DMS53 treated with DMSO at 0.1 percent for 48 hours (cell line): ENCODE results near the gene CCDC159.
A peak's percentile ranks its signal among the peaks of the same experiment; 100 is the strongest.
"Not testable (repeated sequence)": the region's sequence is repeated elsewhere in the genome, so short reads cannot be mapped to it uniquely, and the experiment has no call there.

Experiments used
- DNase-seq: peaks from one replicate; lab custom pipeline; 2025; ENCODE audit not compliant: unreplicated experiment; lab: John Stamatoyannopoulos, UW

Gene CCDC159

GRCh38 chr19:11364296-11364904 lies 18.1 kb downstream of the CCDC159 start:
- DNase-seq: no peak

GRCh38 chr19:11364935-11365334 lies 18.6 kb downstream of the CCDC159 start:
- DNase-seq: no peak

GRCh38 chr19:11365557-11366117 lies 19.3 kb downstream of the CCDC159 start:
- no peak for DNase-seq

- DNase-seq: no peak
These were observed 21.2 kb downstream of the CCDC159 start for GRCh38 chr19:11367528-11367927.

GRCh38 chr19:11370744-11371143 lies 24.4 kb downstream of the CCDC159 start:
- DNase-seq: no peak

GRCh38 chr19:11373166-11373884 lies 27.0 kb downstream of the CCDC159 start:
- DNase-seq: peak; percentile 73

- peak; percentile 73 for DNase-seq
These were observed 27.6 kb downstream of the CCDC159 start for GRCh38 chr19:11373885-11374432.

- peak; percentile 95 for DNase-seq
These were observed 28.3 kb downstream of the CCDC159 start, which contains the start of gene SWSAP1 for GRCh38 chr19:11374433-11375142. TSS of gene SWSAP1 (plus strand) at chr19:11374666. CDS start at chr19:11374681, 15 bp downstream.

- DNase-seq: no peak
These were observed 29.0 kb downstream of the CCDC159 start for GRCh38 chr19:11375143-11375948.

- DNase-seq: no peak
These were observed 30.9 kb downstream of the CCDC159 start for GRCh38 chr19:11377237-11377636.

- DNase-seq: no peak
These were observed 31.4 kb downstream of the CCDC159 start for GRCh38 chr19:11377756-11378155.

GRCh38 chr19:11378319-11379189 lies 32.2 kb downstream of the CCDC159 start:
- DNase-seq: peak; percentile 18

- DNase-seq: not testable (repeated sequence)
These were observed 33.0 kb downstream of the CCDC159 start for GRCh38 chr19:11379269-11379845.

GRCh38 chr19:11379857-11380350 lies 33.6 kb downstream of the CCDC159 start:
- DNase-seq: no peak

GRCh38 chr19:11380653-11381537 lies 34.6 kb downstream of the CCDC159 start:
- DNase-seq: peak; percentile 85

GRCh38 chr19:11382898-11383705 lies 36.8 kb downstream of the CCDC159 start:
- DNase-seq: peak; percentile 5

- no peak for DNase-seq
These were observed 37.4 kb downstream of the CCDC159 start for GRCh38 chr19:11383706-11384048.
